ENCODE results near the gene UBA5. TPM values are rescaled to one million over a fixed set of nuclear protein-coding genes. Genes with fewer than 3 reads are reported as not detected.
A peak's percentile ranks its signal among the peaks of the same experiment; 100 is the strongest.

The UBA5 gene
- total RNA-seq, 1 donor: 38.4 TPM

GRCh38 chr3:132723024-132723950 lies 63.2 kb downstream of the UBA5 start:
- no peaks in the 10 kb centered on the region for H3K9me3 ChIP-seq (ENCODE audit: low read depth, low read length)
- peaks cover 8% of the 10 kb centered on the region for H4K20me1 ChIP-seq (ENCODE audit: insufficient read depth, low read length)
- TF ChIP-seq, protein P1, sequence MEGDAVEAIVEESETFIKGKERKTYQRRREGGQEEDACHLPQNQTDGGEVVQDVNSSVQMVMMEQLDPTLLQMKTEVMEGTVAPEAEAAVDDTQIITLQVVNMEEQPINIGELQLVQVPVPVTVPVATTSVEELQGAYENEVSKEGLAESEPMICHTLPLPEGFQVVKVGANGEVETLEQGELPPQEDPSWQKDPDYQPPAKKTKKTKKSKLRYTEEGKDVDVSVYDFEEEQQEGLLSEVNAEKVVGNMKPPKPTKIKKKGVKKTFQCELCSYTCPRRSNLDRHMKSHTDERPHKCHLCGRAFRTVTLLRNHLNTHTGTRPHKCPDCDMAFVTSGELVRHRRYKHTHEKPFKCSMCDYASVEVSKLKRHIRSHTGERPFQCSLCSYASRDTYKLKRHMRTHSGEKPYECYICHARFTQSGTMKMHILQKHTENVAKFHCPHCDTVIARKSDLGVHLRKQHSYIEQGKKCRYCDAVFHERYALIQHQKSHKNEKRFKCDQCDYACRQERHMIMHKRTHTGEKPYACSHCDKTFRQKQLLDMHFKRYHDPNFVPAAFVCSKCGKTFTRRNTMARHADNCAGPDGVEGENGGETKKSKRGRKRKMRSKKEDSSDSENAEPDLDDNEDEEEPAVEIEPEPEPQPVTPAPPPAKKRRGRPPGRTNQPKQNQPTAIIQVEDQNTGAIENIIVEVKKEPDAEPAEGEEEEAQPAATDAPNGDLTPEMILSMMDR (IDR thresholded peaks at IDR 0.05; ENCODE audit: extremely low read depth, low read depth, low read length): no peak
- H2AFZ ChIP-seq (ENCODE audit: low read length): peak overlapping the region; percentile 98
- H3K36me3 ChIP-seq (ENCODE audit: insufficient read depth, low read length): peaks cover 10% of the 10 kb centered on the region
- peaks cover 32% of the 10 kb centered on the region for H3K79me2 ChIP-seq (ENCODE audit: insufficient read depth, low read length)
- peak overlapping the region; percentile 96 for H3K4me2 ChIP-seq (ENCODE audit: insufficient read depth, low read length)
- DNase-seq (ENCODE audit: insufficient read length, low spot score, missing footprints): peak; percentile 50
- H3K4me1 ChIP-seq (ENCODE audit: insufficient read depth, low read length): peaks cover 19% of the 10 kb centered on the region
- H3K27ac ChIP-seq (ENCODE audit: low read depth, low read length): peak overlapping the region; percentile 80
- H3K27me3 ChIP-seq (ENCODE audit: insufficient read depth, low read length): no peaks in the 10 kb centered on the region
- peak overlapping the region; percentile 86 for H3K4me3 ChIP-seq (ENCODE audit: insufficient read depth, low read length)

- peaks cover 8% of the 10 kb centered on the region for H3K79me2 ChIP-seq (ENCODE audit: insufficient read depth, low read length)
- TF ChIP-seq, protein P1 (IDR thresholded peaks at IDR 0.05; ENCODE audit: extremely low read depth, low read depth, low read length): peak; percentile 80
- peaks cover 8% of the 10 kb centered on the region for H3K4me1 ChIP-seq (ENCODE audit: insufficient read depth, low read length)
- no peak overlapping the region for H2AFZ ChIP-seq (ENCODE audit: low read length)
- peaks cover 6% of the 10 kb centered on the region for H3K27me3 ChIP-seq (ENCODE audit: insufficient read depth, low read length)
- no peak overlapping the region for H3K27ac ChIP-seq (ENCODE audit: low read depth, low read length)
- no peak overlapping the region for H3K4me3 ChIP-seq (ENCODE audit: insufficient read depth, low read length)
- no peaks in the 10 kb centered on the region for H3K36me3 ChIP-seq (ENCODE audit: insufficient read depth, low read length)
- DNase-seq (ENCODE audit: insufficient read length, low spot score, missing footprints): peak; percentile 86
- no peaks in the 10 kb centered on the region for H3K9me3 ChIP-seq (ENCODE audit: low read depth, low read length)
- no peak overlapping the region for H3K4me2 ChIP-seq (ENCODE audit: insufficient read depth, low read length)
- H4K20me1 ChIP-seq (ENCODE audit: insufficient read depth, low read length): no peaks in the 10 kb centered on the region
Observed at GRCh38 chr3:132726341-132726823, 66.3 kb downstream of the UBA5 start.

Other genes with a start within 250 kb of the UBA5 start
- 94.0 and 116 TPM in 2 replicates for gene DNAJC13, start 242.8 kb upstream of the UBA5 start, total RNA-seq
- 0.72 TPM in 1 of 2 replicates, not detected in the other for gene ACKR4, start 63.1 kb upstream of the UBA5 start, total RNA-seq
- gene ACAD11, start 520 bp upstream of the UBA5 start, total RNA-seq: 30.1 and 31.1 TPM in 2 replicates
- gene NPHP3, start 62.1 kb downstream of the UBA5 start, total RNA-seq: 41.3 and 44.2 TPM in 2 replicates

Data from osteoblast (primary cell).